COLO668 (cell line): ENCODE measurements around the gene DOCK9.
"Not testable (repeated sequence)": the region's sequence is repeated elsewhere in the genome, so short reads cannot be mapped to it uniquely, and the experiment has no call there.

Source experiments
- DNase-seq: peaks from one replicate; lab custom pipeline; 2025; ENCODE audit not compliant: unreplicated experiment; lab: John Stamatoyannopoulos, UW

DOCK9 gene

GRCh38 chr13:98921015-98921580 lies 56.8 kb downstream of the DOCK9 start:
- DNase-seq: no peak

GRCh38 chr13:98919566-98919965 lies 58.3 kb downstream of the DOCK9 start:
- DNase-seq: no peak

GRCh38 chr13:98918771-98919170 lies 59.1 kb downstream of the DOCK9 start:
- no peak for DNase-seq

GRCh38 chr13:98917116-98917515 lies 60.7 kb downstream of the DOCK9 start:
- DNase-seq: no peak

GRCh38 chr13:98916403-98916802 lies 61.5 kb downstream of the DOCK9 start:
- DNase-seq: no peak

- DNase-seq: no peak
Observed at GRCh38 chr13:98915981-98916380, 61.9 kb downstream of the DOCK9 start.

GRCh38 chr13:98915563-98915962 lies 62.3 kb downstream of the DOCK9 start:
- no peak for DNase-seq

GRCh38 chr13:98913741-98914140 lies 64.1 kb downstream of the DOCK9 start:
- no peak for DNase-seq

GRCh38 chr13:98912846-98913245 lies 65.0 kb downstream of the DOCK9 start:
- no peak for DNase-seq

GRCh38 chr13:98910501-98910951 lies 67.3 kb downstream of the DOCK9 start:
- no peak for DNase-seq

GRCh38 chr13:98909016-98909415 lies 68.8 kb downstream of the DOCK9 start:
- no peak for DNase-seq

GRCh38 chr13:98906746-98907502 lies 70.9 kb downstream of the DOCK9 start:
- DNase-seq: no peak

GRCh38 chr13:98905199-98905598 lies 72.7 kb downstream of the DOCK9 start:
- no peak for DNase-seq

- DNase-seq: no peak
Observed at GRCh38 chr13:98900442-98900841, 77.4 kb downstream of the DOCK9 start.

GRCh38 chr13:98897706-98898105 lies 80.2 kb downstream of the DOCK9 start:
- DNase-seq: no peak

- no peak for DNase-seq
Observed at GRCh38 chr13:98896868-98897144, 81.1 kb downstream of the DOCK9 start.

GRCh38 chr13:98896083-98896867 lies 81.6 kb downstream of the DOCK9 start:
- DNase-seq: no peak

GRCh38 chr13:98894814-98895213 lies 83.0 kb downstream of the DOCK9 start:
- DNase-seq: not testable (repeated sequence)

GRCh38 chr13:98893371-98893770 lies 84.5 kb downstream of the DOCK9 start:
- DNase-seq: no peak

GRCh38 chr13:98892821-98893220 lies 85.0 kb downstream of the DOCK9 start:
- no peak for DNase-seq

GRCh38 chr13:98892077-98892476 lies 85.8 kb downstream of the DOCK9 start:
- DNase-seq: no peak

- DNase-seq: no peak
Observed at GRCh38 chr13:98890925-98891324, 86.9 kb downstream of the DOCK9 start.
